Peyer's patch (tissue), 4 donors: ENCODE measurements around the gene ADGRG7.

Experiments used
- POLR2A ChIP-seq, 2 donors: fragments of 450-650 bp; IDR thresholded peaks; one replicate each; pipeline ENCODE4 v1.5.1; 2017; ENCODE audit warnings: antibody characterized with exemption in 2 of 2, mild to moderate bottlenecking in 2 of 2, moderate library complexity in 2 of 2
- TF ChIP-seq, protein P1 (sequence below), 6 experiments: fragments of 450-650 bp in 4 of 6; fragments of 200-600 bp in 2 of 6; sonication (generic) in 1 of 6; IDR thresholded peaks; one replicate each; pipeline ENCODE4 v1.5.1; 2017 to 2019; ENCODE audit warnings: antibody characterized with exemption in 6 of 6, mild to moderate bottlenecking in 3 of 6, moderate library complexity in 1 of 6

DNA sequence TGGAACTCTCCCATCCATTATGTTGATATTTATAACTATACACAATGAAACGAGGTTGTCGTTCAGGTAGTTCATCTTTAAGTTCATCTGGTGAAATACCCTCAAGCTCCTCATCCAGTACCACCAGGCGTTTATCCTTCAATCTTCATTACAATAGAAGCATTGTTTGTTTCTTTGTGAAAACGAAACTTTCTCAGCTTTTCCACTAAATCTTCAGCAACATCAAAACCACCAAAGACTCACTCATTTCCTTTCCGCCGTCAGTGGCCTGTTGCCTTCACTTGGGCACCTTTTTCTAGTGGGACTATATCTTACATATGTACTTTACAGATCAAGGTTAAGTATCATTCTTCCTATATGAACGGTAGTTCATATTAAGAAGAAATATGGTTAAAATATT, 55.8 kb downstream of the ADGRG7 start:
- TF ChIP-seq, protein P1, sequence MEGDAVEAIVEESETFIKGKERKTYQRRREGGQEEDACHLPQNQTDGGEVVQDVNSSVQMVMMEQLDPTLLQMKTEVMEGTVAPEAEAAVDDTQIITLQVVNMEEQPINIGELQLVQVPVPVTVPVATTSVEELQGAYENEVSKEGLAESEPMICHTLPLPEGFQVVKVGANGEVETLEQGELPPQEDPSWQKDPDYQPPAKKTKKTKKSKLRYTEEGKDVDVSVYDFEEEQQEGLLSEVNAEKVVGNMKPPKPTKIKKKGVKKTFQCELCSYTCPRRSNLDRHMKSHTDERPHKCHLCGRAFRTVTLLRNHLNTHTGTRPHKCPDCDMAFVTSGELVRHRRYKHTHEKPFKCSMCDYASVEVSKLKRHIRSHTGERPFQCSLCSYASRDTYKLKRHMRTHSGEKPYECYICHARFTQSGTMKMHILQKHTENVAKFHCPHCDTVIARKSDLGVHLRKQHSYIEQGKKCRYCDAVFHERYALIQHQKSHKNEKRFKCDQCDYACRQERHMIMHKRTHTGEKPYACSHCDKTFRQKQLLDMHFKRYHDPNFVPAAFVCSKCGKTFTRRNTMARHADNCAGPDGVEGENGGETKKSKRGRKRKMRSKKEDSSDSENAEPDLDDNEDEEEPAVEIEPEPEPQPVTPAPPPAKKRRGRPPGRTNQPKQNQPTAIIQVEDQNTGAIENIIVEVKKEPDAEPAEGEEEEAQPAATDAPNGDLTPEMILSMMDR (IDR thresholded peaks at IDR 0.05), result no peak
- TF ChIP-seq POLR2A (IDR thresholded peaks at IDR 0.05), result no peak
